Endothelial cell of umbilical vein (primary cell): Measurements from ENCODE around the gene TMPRSS12.
"Not testable (repeated sequence)": the region's sequence is repeated elsewhere in the genome, so short reads cannot be mapped to it uniquely, and the experiment has no call there.

Experiments used
- MYC ChIP-seq: IDR thresholded peaks from one replicate; pipeline ENCODE4 v1.6.1; 2011; ENCODE audit warnings: mild to moderate bottlenecking, low read depth, low read length
- POLR2AphosphoS5 ChIP-seq: IDR thresholded peaks from 2 replicates; pipeline ENCODE4 v1.6.1; 2012; ENCODE audit warnings: low read depth, mild to moderate bottlenecking, control low read depth, low read length, moderate library complexity; ENCODE audit not compliant: insufficient read depth
- TF ChIP-seq, protein P1 (sequence below), 2 donors: IDR thresholded peaks; 1 replicate in 1 of 2; 2 replicates in 1 of 2; pipeline ENCODE4 v1.5.1; 2011; ENCODE audit warnings: low read length in 2 of 2, mild to moderate bottlenecking in 2 of 2, moderate library complexity in 2 of 2, control low read depth in 1 of 2, inconsistent platforms in 1 of 2, low read depth in 1 of 2; ENCODE audit not compliant: insufficient read depth in 1 of 2; ENCODE audit errors: extremely low read depth in 1 of 2

DNA sequence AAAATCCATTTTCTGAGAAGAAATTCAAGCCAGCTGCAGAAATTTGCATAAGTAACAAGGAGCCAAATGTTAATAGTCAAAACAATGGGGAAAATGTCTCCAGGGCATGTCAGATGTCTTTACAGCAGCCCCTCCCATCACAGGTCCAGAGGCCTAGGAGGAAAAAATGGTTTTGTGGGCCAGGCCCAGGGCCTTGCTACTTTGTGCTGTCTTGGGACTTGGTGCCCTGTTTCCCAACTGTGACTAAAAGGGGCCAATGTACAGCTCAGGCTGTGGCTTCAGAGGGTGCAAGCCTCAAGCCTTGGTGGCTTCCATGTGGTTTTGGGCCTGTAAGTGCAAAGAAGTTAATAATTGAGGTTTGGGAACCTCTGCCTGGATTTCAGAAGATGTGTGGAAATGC, 8.9 kb upstream of the TMPRSS12 start:
- not testable (repeated sequence) for TF ChIP-seq MYC, POLR2AphosphoS5
- TF ChIP-seq, protein P1, sequence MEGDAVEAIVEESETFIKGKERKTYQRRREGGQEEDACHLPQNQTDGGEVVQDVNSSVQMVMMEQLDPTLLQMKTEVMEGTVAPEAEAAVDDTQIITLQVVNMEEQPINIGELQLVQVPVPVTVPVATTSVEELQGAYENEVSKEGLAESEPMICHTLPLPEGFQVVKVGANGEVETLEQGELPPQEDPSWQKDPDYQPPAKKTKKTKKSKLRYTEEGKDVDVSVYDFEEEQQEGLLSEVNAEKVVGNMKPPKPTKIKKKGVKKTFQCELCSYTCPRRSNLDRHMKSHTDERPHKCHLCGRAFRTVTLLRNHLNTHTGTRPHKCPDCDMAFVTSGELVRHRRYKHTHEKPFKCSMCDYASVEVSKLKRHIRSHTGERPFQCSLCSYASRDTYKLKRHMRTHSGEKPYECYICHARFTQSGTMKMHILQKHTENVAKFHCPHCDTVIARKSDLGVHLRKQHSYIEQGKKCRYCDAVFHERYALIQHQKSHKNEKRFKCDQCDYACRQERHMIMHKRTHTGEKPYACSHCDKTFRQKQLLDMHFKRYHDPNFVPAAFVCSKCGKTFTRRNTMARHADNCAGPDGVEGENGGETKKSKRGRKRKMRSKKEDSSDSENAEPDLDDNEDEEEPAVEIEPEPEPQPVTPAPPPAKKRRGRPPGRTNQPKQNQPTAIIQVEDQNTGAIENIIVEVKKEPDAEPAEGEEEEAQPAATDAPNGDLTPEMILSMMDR (IDR thresholded peaks at IDR 0.05; ENCODE audit: extremely low read depth in 1 of 2, insufficient read depth in 1 of 2, low read depth in 1 of 2, low read length in 2 of 2), result not testable (repeated sequence)
